Raji (cell line): Measurements from ENCODE around the gene ZNF689.

Source experiments
- POLR2A ChIP-seq: IDR thresholded peaks from 2 replicates; pipeline ENCODE4 v1.6.1; 2011; ENCODE audit warnings: low read depth, low read length, control low read depth; ENCODE audit not compliant: insufficient read depth

ZNF689 gene

DNA sequence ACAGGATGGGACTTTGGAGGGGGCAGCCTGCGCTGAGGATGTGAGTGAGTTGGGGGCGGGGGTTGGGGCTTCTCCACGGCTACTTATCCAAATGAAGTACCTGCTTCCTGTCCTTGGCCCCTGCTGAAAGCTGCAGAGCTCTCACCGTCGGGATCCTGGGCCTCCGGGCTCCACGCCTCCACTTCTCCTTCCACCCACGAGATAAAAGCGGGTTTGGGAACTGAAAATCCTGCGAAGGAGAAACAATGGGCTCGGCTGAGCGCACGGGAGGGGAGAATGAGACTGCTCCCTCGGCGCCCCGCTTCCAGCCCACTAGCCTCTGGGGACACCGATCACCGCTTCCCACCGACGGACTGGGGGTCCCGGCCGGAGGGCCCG is 25.2 kb downstream of the ZNF689 start:
- TF ChIP-seq POLR2A: no peak

DNA sequence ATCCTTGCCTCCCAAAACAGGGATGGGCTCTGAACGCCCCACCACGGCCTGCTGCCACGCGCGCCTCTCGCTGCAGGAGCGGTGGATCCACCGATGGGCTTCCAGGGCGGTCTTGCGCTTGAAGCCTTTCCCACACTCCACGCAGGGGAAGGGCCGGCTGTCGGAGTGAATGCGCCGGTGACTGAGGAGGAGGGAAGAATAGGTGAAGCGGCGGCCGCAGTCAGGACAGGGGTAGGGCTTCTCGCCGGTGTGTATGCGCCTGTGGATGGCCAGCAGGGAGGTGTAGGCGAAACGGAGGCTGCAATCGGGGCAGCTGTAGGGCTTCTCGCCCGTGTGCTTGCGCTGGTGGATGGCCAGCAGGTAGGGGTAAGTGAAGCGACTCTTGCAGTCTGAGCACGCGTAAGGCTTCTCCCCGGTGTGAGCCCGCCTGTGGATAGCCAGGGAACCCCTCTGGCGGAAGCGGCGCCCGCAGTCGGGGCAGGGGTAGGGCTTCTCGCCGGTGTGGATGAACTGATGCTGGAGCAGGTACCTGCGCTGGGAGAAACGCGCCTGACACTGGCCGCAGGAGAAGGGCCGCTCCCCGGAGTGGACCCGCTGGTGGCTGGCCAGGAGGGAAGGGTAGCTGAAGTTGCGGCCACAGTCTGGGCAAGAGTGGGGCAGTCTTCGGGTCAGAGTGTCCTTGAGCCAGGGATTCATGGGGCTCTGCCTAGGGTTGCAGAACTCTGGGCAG is 27.4 kb downstream of the ZNF689 start:
- no peak for TF ChIP-seq POLR2A

DNA sequence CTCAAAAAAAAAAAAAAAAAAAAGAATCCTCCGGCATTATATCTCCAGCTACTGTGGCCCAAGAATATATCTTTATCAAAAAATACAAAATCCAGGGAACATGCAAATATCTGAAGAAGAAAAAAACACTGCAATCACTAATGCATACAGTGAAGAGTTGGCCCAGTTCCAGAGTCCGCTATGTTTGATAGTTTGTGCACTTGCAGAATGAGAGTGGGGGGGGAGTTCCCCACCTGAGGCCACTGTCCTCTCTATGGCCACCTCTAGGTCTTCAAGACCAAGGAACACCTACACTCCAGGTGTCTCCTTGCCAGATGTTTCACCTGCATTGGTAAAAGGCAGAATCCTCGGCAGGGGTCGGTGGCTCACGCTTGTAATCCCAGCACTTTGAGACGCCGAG is 28.7 kb downstream of the ZNF689 start:
- no peak for TF ChIP-seq POLR2A

DNA sequence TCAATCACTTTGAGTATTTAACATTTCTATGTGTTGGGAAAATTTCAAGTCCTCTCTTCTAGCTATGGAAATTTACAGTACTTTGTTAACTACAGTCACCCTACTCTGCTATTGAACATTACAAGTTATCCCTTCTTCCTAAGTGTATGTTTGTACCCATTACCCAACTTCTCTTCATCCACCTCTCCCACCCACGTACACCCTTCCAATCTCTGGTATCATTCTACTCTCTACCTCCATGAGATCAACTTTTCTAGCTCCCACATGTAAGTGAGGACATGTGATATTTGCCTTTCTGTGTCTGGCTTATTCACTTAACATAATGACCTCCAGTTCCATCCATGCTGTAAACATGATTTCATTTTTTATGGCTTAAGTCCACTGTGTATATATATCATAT is 35.5 kb downstream of the ZNF689 start:
- no peak for TF ChIP-seq POLR2A

DNA sequence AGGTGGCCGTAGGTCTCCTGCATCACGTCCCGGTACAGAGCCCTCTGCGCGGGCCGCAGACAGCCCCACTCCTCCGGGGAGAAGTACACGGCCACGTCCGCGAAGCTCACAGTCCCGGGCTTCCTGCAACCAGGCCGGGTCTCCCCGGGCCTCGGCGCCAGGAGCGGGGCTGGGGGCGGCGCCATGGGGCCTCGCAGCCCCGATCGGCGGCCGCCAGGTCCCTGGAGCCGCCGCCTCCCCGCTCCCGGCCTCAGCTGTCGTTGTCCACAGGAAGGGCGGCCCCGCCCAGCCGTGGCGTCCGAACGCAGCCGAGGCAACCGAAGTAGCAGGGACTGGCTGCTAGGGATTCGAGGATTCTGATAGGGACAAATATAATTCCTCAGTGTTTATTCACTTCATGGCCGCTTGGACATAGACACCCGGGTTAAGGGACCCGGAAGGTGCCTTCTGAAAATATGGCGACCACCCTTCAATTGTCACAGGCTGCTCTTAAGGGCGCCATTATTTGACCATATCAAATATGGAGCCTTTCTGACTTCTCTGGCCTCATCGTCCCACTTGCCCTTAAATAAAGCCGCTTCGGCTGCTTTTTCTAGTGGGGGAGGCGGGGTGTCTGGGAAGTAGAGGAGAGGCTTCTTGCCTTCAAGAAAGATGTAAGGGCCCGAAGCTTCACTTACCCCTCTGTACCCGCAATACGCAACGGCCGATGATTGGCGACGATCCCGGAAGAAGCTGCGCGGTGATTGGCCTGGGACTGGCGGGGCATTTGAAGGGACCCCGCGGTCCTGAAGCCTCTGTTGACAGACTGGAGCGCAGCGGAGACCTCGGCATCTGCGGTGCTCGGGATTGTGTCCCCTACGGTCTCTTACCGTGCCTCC is 38.5 kb downstream of the ZNF689 start, which contains the start of gene ZNF688:
ZNF688 (minus strand) TSS at position 270 of the 878 bp plus-strand sequence; CDS start at position 185, 85 bp downstream.
- peak; percentile 78 for TF ChIP-seq POLR2A

GRCh38 chr16:30570636-30571444 is 39.3 kb downstream of the ZNF689 start:
- no peak for TF ChIP-seq POLR2A

- TF ChIP-seq POLR2A: no peak
Measured at GRCh38 chr16:30569746-30570635, 40.2 kb downstream of the ZNF689 start.

DNA sequence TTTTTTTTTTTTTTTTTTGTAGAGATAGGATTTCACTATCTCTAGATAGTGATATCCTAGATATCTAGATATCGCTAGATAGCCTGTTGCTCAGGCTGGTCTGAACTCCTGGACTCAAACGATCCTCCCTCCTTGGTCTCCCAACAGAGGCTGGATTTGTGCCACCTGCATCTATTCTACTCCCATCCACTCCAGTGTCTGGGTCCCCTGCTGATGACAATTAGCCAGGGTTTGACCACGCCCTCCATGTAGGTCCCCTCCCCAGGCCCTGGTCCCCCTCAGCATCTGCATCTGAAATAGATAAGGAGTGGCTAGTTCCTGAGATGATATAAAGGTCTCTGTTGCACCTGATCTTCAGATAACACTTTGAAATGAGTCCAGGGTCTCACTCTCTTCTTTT is 40.9 kb downstream of the ZNF689 start:
- no peak for TF ChIP-seq POLR2A

GRCh38 chr16:30567991-30568638 is 42.1 kb downstream of the ZNF689 start:
- no peak for TF ChIP-seq POLR2A

GRCh38 chr16:30567160-30567990 is 42.8 kb downstream of the ZNF689 start:
- TF ChIP-seq POLR2A: no peak

DNA sequence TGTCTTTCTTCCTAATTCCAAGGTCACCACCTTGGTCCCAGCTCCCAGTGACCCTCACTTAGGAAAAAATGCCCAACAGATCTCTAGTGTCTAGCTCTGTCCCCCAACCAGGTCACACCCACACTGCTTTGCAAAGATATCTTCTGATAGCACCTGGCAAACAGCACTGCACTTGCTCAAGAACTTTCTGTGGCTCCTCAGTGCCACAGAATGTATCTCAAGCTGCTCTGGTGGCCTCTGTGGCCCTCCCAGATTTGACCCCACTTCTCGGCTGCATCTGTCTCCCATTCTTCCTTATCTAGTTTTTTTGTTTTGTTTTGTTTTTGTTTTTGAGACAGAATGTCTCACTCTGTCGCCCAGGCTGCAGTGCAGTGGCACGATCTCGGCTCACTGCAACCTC is 43.7 kb downstream of the ZNF689 start:
- TF ChIP-seq POLR2A: no peak

DNA sequence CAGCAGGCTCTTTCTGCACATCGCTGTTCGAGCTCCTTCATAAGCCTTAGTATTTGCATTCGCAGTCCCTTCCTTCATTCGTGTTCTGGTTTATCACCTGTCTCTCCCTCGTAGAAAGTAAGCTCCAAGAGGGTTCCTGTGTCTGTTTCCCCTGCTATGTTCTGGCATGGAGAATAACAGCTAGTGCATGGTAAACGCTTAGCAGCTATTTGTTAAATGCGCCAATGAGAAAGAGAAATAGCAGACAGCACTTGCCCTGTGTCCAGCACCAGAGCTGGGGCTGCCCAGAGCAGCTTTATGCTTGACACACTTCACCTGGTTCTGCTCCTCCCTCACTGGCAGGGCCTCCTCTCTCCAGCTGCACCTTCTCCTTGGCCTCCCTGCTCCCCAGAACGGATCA is 44.2 kb downstream of the ZNF689 start:
- no peak for TF ChIP-seq POLR2A

DNA sequence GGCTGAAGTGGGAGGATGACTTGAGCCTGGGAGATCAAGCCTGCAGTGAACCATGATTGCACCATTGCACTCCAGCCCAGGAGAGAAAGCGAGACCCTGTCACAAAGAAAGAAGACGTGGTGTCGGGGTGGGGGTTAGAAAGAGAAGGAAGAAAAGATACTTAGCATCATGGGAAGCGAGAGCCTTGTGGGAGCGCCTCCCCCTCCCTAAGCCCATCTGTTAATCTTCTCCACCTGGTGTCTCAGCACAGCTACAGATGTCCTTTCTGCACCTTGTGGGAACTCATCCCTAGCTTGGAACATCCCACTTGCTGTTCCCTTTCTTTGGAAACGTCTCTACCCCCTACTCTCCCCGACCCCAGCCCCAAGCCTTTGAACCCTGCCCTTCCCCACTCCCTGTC is 44.7 kb downstream of the ZNF689 start:
- no peak for TF ChIP-seq POLR2A
